Measurements from ENCODE around the gene SULT1A3.
"Not testable (repeated sequence)": the region's sequence is repeated elsewhere in the genome, so short reads cannot be mapped to it uniquely, and the experiment has no call there.

SULT1A3 gene

DNA sequence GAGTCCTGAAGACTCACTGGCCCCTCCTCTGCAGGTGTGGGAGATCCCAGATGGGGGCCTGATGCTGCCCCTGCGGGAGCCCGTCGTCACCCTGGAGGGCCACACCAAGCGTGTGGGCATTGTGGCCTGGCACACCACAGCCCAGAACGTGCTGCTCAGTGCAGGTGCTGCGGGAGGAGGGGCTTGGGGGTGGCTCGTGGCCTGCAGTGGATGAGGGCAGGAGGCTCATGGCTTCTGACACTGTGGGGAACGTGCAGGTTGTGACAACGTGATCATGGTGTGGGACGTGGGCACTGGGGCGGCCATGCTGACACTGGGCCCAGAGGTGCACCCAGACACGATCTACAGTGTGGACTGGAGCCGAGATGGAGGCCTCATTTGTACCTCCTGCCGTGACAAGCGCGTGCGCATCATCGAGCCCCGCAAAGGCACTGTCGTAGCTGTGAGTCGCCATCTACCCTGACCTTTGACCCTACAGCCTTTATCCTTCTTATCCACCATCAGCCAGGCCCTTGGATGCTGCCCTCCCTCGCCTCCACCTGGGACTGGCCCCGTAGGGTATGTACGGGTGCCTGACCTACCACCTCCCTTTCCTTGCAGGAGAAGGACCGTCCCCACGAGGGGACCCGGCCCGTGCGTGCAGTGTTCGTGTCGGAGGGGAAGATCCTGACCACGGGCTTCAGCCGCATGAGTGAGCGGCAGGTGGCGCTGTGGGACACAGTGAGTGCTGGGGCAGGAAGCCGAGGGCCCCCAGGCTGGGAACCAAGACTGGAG lies 12.1 kb upstream of the SULT1A3 start:
- peak; percentile 74 for DNase-seq (ENCODE audit: low spot score)

DNA sequence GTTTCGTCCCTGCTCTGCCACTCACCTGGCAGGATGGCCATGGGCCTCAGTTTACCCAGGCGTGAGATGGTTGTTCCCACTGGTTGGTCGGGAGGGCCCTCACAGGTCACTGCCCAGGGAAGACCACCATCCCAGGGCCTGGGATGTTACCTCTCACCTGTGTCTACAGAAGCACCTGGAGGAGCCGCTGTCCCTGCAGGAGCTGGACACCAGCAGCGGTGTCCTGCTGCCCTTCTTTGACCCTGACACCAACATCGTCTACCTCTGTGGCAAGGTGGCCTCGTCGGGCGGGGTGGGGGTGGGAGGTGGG lies 11.5 kb upstream of the SULT1A3 start:
- no peak for DNase-seq (ENCODE audit: low spot score)

DNA sequence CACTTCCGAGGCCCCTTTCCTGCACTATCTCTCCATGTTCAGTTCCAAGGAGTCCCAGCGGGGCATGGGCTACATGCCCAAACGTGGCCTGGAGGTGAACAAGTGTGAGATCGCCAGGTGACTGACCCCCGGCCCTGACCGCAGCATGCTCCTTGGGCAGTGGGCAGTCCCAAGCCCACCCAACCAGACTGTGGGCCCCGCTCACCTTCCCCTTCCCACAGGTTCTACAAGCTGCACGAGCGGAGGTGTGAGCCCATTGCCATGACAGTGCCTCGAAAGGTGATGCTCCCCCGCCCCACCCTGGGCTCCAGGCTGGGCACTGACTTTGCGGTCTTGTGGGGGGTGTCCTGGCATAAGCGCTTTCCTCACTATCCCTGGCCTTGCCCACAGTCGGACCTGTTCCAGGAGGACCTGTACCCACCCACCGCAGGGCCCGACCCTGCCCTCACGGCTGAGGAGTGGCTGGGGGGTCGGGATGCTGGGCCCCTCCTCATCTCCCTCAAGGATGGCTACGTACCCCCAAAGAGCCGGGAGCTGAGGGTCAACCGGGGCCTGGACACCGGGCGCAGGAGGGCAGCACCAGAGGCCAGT lies 11.0 kb upstream of the SULT1A3 start:
- DNase-seq (ENCODE audit: low spot score) = no peak

DNA sequence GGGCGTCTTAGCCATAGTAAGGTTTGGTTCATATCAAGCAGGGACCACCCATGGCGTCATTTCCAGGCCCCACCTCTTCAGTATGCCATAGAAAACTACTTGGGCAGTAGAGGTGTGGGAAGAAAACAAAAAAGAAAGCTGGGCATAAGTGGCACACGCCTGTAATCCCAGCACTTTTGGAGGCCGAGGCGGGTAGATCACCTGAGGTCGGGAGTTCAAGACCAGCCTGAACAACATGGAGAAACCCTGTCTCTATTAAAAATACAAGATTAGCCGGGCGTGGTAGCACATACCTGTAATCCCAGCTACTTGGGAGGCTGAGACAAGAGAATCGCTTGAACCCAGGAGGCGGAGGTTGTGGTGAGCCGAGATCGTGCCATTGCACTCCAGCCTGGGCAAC lies 7.9 kb upstream of the SULT1A3 start:
- not testable (repeated sequence) for DNase-seq (ENCODE audit: low spot score)

DNA sequence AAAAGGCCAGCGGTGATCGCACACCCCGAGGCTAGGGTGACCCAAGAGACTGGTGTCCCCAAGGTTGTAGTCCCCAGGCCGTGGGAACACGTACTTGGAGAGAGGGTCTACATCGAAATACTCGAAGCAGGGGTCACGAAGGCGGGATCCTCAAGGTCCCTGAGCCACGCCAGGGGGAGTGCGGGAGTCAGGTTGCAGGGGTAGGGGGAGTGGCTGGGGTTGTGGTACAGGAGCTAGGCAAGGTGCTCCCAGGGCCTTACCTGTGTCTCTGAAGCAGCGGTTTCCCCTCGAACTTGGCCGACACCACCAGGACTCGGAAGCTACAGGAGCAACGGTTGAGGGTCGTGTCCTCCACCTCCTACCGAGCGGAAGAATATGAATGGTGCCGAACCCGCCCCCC lies 6.0 kb upstream of the SULT1A3 start:
- not testable (repeated sequence) for DNase-seq (ENCODE audit: low spot score)

DNA sequence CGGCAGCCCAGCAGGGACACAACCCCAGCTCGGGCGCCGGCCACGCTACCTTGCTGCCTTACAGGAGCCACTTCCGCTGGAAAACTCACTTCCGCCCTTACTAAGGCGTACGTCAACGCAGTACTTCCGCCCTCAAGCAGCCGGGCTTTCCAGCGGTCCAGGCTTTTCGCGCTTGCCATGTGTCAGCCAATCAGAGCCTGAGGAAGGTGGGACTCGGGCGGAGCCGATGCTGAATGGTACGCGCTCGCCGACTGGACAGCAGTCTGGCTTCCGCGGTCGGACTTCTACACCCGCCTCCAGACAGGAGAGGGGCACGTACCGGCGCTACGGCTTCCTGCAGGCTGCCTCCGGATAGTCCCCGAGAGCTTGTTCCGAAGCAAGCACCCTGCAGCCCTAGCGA lies 5.4 kb upstream of the SULT1A3 start, which contains the start of the genes BOLA2B and SLX1A:
BOLA2B (minus strand) TSS at position 52 of the 400 bp plus-strand sequence. CDS start 71 bp downstream, outside the sequence.
SLX1A (plus strand) TSS at position 261 of the 400 bp plus-strand sequence. CDS start 210 bp downstream, outside the sequence.
- DNase-seq (ENCODE audit: low spot score) = not testable (repeated sequence)

DNA sequence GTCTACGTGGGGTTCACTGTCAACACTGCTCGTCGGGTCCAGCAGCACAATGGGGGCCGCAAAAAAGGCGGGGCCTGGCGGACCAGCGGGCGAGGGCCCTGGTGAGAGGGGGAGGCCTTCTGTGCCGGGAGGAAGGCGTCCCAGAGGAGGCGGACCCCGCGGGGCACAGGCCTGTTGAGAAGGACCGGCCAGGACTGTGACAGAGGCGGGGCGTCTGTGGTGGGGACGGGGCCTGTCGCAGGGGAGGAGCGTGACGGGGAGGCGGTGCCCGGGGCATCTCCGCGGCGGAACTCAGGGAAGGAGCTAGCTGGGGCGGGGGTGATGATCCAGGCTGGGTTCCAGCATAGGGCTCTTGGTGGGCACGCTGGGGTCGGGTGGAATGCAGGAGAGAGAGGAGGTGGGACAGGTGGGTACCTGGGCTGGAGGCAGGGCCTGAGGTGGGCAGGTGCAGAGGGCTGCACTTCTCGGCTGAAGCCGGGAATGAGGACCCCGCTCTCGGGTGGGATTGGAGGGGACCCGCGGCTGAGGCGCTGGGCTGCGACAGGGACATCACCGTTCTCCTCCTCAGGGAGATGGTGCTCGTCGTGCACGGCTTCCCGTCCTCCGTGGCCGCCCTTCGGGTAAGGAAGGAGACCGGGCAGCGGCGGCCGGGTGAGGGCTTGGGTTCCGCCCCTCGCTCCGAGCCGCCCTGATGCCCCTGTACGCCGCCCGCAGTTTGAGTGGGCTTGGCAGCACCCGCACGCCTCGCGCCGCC lies 4.7 kb upstream of the SULT1A3 start:
- not testable (repeated sequence) for DNase-seq (ENCODE audit: low spot score)

DNA sequence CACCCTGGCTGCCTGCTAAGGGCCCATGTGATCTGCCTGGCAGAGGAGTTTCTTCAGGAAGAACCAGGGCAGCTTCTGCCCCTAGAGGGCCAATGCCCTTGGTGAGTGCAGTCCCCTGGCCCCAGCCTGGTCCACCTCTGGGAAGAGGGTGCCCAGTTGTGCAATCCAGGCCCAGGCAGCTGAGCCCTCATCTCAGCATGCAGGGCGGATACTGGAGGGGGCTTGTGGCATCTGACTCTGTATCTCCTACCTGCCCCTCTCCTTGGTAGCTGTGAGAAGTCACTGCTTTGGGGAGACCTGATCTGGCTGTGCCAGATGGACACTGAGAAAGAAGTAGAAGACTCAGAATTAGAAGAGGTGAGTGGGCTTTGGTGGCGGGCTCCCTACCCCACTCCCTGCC lies 2.1 kb upstream of the SULT1A3 start:
- DNase-seq (ENCODE audit: low spot score) = not testable (repeated sequence)

DNA sequence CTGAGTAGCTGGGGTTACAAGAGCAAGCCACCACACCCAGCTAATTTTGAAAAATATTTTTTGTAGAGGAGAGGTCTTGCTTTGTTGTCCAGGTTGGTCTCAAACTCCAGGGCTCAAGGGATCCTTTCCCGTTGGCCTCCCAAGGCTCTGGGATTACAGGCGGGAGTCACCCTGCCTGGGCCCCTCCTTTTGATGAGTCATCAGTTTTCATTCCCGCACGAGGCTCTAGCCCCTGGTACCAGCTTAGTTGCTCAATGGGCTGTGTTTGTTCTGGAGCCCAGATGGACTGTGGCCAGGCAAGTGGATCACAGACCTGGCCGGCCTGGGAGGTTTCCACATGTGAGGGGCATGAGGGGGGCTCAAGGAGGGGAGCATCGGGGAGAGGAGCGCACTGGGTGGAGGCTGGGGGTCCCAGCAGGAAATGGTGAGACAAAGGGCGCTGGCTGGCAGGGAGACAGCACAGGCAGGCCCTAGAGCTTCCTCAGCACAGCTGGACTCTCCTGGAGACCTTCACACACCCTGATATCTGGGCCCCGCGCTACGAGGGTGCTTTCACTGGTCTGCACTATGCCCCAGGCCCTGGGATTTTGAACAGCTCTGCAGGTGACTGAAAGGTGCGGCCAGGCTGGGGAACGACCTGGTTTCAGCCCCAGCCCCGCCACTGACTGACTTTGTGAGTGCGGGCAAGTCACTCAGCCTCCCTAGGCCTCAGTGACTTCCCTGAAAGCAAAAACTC lies 721 bp downstream of the SULT1A3 start:
- DNase-seq (ENCODE audit: low spot score) = not testable (repeated sequence)

DNA sequence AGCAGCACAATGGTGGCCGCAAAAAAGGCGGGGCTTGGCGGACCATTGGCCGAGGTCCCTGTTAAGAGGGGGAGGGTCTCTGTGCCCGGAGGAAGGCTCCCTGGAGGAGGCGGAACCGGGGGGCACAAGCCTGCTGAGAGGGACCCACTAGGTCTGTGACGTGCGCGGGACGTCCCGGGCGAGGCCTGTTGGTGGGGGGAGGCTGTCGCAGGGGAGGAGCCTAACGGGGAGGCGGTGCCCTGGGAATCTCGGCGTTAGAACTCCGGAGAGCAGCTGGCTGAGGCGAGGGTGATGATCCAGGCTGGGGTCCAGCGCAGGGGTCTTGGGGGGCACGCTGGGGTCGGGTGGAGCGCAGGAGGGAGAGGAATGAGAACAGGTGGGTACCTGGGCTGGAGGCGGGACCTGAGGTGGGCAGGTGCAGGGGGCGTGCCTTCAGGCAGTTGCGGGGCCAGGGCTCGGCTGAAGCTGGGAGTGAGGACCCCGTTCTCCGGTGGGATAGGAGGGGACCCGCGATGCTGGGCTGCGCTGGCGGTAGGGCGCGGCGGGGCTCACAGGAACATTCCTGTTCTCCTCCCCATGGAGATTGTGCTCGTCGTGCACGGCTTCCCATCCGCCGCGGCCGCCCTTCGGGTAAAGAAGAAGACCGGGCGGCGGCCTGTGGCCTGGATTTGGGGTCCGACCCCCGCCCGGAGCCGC lies 6.6 kb downstream of the SULT1A3 start:
- DNase-seq (ENCODE audit: low spot score) = not testable (repeated sequence)

DNA sequence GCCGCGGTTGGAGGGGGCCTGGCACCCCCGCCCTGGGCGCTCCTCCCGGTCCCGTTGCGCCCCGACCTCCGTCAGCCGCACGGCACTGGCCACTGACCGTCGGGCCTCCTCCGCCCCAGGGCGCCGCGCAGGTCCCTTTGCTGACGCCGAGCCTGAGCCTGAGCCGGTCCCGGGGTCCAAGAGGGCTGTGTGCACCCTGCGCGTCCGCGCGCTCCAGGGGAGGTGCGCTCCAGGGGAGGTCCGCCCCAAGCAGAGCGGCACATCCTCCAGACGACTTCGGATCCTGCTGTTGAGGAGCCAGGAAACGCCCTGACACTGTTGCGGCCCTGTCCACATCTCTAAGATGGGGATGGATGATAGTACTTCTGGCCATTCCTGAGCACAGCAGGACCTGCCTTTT lies 7.2 kb downstream of the SULT1A3 start:
- DNase-seq (ENCODE audit: low spot score) = not testable (repeated sequence)

DNA sequence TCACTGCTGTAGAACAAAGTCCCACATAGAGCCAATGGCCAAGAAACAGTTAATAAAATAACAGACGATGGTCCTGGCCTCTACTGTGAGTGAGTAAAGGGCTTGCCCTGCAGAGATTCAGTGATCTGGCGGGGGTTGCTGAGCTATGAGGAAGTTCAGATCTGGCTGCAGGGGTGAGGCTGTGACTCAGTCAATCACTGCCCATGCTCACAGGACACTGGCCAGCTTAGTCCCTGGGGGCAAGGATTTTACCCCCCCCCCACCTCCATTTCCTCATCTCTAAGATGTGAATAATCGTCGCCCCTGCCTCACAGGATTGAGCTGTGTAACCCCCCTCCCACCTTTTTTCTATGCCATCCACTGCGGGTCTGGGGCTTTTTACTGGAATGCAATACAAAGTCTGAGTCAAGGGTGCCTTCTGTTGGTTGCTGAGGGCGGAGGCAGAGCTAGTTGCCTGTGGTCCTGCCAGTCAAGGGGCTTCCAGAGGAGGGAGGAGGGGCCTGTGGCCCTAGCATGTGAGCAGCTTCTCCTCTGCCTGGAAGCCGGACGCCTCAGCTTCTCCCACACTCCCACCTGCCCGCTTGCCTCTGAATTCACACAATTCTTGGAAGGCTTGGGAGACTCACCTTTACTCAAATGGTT lies 8.1 kb downstream of the SULT1A3 start:
- DNase-seq (ENCODE audit: low spot score) = not testable (repeated sequence)

DNA sequence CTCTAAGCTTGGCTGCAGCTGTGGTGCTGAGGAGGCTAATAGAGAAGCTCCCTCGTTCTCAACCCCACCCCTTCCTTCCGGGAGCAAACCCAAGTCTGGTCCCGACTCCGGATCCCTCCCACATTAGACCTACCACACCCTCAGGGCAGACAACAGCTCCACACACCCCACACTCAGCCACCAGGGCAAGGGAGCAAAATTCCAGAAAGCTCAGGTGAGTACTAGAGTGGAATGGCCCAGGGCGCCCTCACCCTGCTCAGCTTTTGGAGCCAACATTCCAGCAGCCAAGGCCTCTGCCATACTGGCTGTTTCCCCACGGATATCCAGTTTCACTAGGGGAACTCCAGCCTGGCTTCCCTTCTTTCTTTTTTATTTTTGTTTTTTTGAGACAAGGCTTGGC lies 10.0 kb downstream of the SULT1A3 start:
- DNase-seq (ENCODE audit: low spot score) = not testable (repeated sequence)

DNA sequence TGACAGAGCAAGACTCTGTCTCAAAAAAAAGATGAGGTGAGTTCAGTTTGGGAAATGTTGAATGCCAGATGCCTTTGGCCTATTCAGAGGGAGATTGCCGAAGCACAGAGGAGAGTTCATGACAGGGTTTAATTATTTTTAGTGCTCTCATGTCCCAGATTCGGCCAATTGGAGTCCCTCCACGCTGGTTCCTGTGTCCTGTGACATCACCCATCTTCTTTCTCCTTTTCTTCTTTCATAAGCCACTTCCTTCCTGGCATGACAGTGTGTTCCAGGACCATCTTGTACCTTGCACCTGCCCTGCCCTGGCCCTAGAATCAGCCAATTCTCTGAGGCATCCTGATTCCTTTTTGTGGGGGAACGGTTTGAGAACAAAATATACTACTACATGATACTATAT lies 12.4 kb downstream of the SULT1A3 start:
- DNase-seq (ENCODE audit: low spot score) = not testable (repeated sequence)

DNA sequence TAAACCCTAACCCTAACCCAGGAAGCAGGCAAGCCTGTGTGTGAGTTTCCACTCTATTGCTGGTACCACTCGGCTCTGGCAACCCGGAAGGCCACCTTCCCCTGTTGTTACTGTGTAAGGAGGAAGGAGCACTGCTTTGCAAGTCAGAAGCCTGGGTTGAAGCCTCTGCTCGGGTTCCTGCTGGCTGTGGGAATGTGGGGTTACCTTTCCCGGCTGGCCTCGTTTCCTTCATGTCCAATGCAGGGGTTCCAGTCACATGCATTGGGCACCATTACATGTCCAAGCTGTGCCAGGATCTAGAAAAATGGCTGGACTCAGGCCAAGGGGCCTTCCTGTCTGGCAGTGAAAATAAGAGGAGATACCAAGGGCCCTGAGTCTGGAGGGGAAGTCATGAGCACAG lies 18.0 kb downstream of the SULT1A3 start:
- not testable (repeated sequence) for DNase-seq (ENCODE audit: low spot score)

DNA sequence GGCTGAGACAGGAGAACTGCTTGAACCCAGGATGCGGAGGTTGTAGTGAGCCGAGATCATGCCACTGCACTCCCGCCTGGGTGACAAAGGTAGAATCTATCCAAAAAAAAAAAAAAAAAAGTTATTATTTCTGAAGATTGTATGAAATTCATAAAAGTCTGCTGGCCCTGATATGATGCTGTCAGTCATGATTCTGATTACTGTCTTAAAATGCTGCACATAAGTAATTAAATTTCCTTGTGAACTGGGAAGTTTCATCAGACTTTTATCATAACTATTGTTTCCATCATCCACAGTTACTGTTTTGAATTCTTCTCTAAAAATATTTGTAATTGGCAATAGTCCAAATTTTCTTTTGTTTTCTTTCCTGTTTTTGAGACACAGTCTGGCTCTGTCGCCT lies 49.3 kb downstream of the SULT1A3 start, which contains the start of gene NPIPB13:
NPIPB13 (minus strand) TSS at position 101 of the 400 bp plus-strand sequence. CDS start 2,906 bp downstream, outside the sequence.
- DNase-seq (ENCODE audit: low spot score) = not testable (repeated sequence)

Data from iPS-NIHi11 (cell line).